HEK293T (cell line): ENCODE measurements around the gene LDLR.
"Not testable (repeated sequence)": the region's sequence is repeated elsewhere in the genome, so short reads cannot be mapped to it uniquely, and the experiment has no call there.

Source experiments
- CTCF ChIA-PET: fragments of 350-600 bp; formaldehyde crosslinking; extraction: SDS; loops from one replicate; lab custom pipeline; 2021; ENCODE audit warnings: antibody characterized with exemption, inconsistent platforms; lab: Yijun Ruan, JAX
- POLR2A ChIA-PET: fragments of 350-600 bp; formaldehyde crosslinking; extraction: SDS; loops from one replicate; lab custom pipeline; 2020; ENCODE audit warnings: antibody characterized with exemption, inconsistent platforms; lab: Yijun Ruan, JAX
- DNase-seq: peaks from one replicate; pipeline ENCODE4 v3.0.0; 2012; ENCODE audit warnings: mixed read lengths; ENCODE audit errors: extremely low spot score
- ARNT ChIP-seq: fragments of 450-650 bp; IDR thresholded peaks from 2 replicates; pipeline ENCODE4 v1.6.1; 2017; ENCODE audit warnings: mild to moderate bottlenecking
- BHLHE40 ChIP-seq: fragments of 450-650 bp; IDR thresholded peaks from 2 replicates; pipeline ENCODE4 v1.6.1; 2016; ENCODE audit warnings: mild to moderate bottlenecking, moderate library complexity, borderline replicate concordance
- CTBP1 ChIP-seq: fragments of 450-650 bp; IDR thresholded peaks from 2 replicates; pipeline ENCODE4 v1.6.1; 2016; ENCODE audit warnings: borderline replicate concordance
- ELF4 ChIP-seq: fragments of 450-650 bp; IDR thresholded peaks from 2 replicates; pipeline ENCODE4 v1.6.1; 2017; ENCODE audit warnings: antibody characterized with exemption
- FOXA1 ChIP-seq: fragments of 450-650 bp; IDR thresholded peaks from 2 replicates; pipeline ENCODE4 v1.6.1; 2016; ENCODE audit warnings: mild to moderate bottlenecking
- FOXK2 ChIP-seq: fragments of 450-650 bp; IDR thresholded peaks from 2 replicates; pipeline ENCODE4 v1.6.1; 2016; ENCODE audit warnings: mild to moderate bottlenecking
- FOXM1 ChIP-seq: fragments of 450-650 bp; IDR thresholded peaks from 2 replicates; pipeline ENCODE4 v1.6.1; 2017; ENCODE audit warnings: mild to moderate bottlenecking, borderline replicate concordance
- HDGF ChIP-seq: fragments of 450-650 bp; IDR thresholded peaks from 2 replicates; pipeline ENCODE4 v1.6.1; 2017; ENCODE audit warnings: antibody characterized with exemption, borderline replicate concordance
- L3MBTL2 ChIP-seq: fragments of 450-650 bp; conservative IDR thresholded peaks from 2 replicates; pipeline ENCODE4 v1.6.1; 2016; ENCODE audit warnings: mild to moderate bottlenecking
- LEF1 ChIP-seq: fragments of 450-650 bp; IDR thresholded peaks from 2 replicates; pipeline ENCODE4 v1.6.1; 2017; ENCODE audit warnings: mild to moderate bottlenecking, borderline replicate concordance
- NFRKB ChIP-seq: fragments of 450-650 bp; IDR thresholded peaks from 2 replicates; pipeline ENCODE4 v1.6.1; 2016; ENCODE audit warnings: mild to moderate bottlenecking, moderate library complexity
- SP1 ChIP-seq: fragments of 450-650 bp; IDR thresholded peaks from 2 replicates; pipeline ENCODE4 v1.6.1; 2017
- SUZ12 ChIP-seq: fragments of 450-650 bp; IDR thresholded peaks from 2 replicates; pipeline ENCODE4 v1.6.1; 2016; ENCODE audit warnings: mild to moderate bottlenecking
- TARDBP ChIP-seq: fragments of 450-650 bp; IDR thresholded peaks from 2 replicates; pipeline ENCODE4 v1.6.1; 2016
- ZNF384 ChIP-seq: fragments of 450-650 bp; IDR thresholded peaks from 2 replicates; pipeline ENCODE4 v1.6.1; 2016
- TF ChIP-seq, protein P1 (sequence below): fragments of 450-650 bp; IDR thresholded peaks from 2 replicates; pipeline ENCODE4 v1.6.1; 2016

LDLR gene

GRCh38 chr19:11087870-11088505 lies 1.3 kb upstream of the LDLR start:
- no peak for TF ChIP-seq ELF4
- TF ChIP-seq ZNF384 = no peak
- no peak for TF ChIP-seq LEF1
- TF ChIP-seq TARDBP = no peak
- TF ChIP-seq SP1 = no peak
- TF ChIP-seq HDGF = no peak
- no peak for TF ChIP-seq CTBP1
- TF ChIP-seq FOXK2 = no peak
- no peak for TF ChIP-seq BHLHE40
- TF ChIP-seq L3MBTL2 = no peak
- TF ChIP-seq FOXA1 = no peak
- TF ChIP-seq NFRKB = no peak
- DNase-seq = no peak
- CTCF ChIA-PET = no interaction called here
- POLR2A ChIA-PET = interaction anchor here (1.1 kb wide), 1 partner anchor 68 kb away, joined by 3 read pairs; the partner anchor contains the start of gene SPC24

- POLR2A ChIA-PET = interaction anchor here (0.6 to 1.4 kb wide), 3 partner anchors 9 to 67 kb away, joined by 3 read pairs; partner anchors contain the start of gene SPC24
- CTCF ChIA-PET = interaction anchor here (0.6 to 0.7 kb wide), 3 partner anchors 55 to 113 kb away, joined by 3 to 5 read pairs (median 3); no protein-coding TSS in a partner anchor
- TF ChIP-seq BHLHE40 (no peak), FOXA1 (no peak), ELF4 (no peak), FOXM1 (no peak), NFRKB (no peak), CTBP1 (no peak), SUZ12 (no peak), FOXK2 (no peak), HDGF (no peak), L3MBTL2 (no peak; the same call in none of the 2 replicates)
- DNase-seq = no peak
Measured at GRCh38 chr19:11088506-11089253, 583 bp upstream of the LDLR start.

- POLR2A ChIA-PET = interaction anchor here (0.9 to 1.4 kb wide), 2 partner anchors 8 to 66 kb away, joined by 3 read pairs; no protein-coding TSS in a partner anchor
- TF ChIP-seq L3MBTL2 = 0 out of 2 replicates have a peak, but pooled peaks have one; percentile 29
- CTCF ChIA-PET, DNase-seq: not testable (repeated sequence)
Measured at GRCh38 chr19:11090014-11090263, 676 bp downstream of the LDLR start.

- ChIA-PET POLR2A (interaction anchor here (0.9 kb wide), 1 partner anchor 66 kb away, joined by 3 read pairs; no protein-coding TSS in a partner anchor), CTCF (no interaction called here)
- DNase-seq = peak; percentile 91
- 0 out of 2 replicates have a peak, but pooled peaks have one; percentile 3 for TF ChIP-seq L3MBTL2
- no peak for TF ChIP-seq CTBP1
Measured at GRCh38 chr19:11090264-11090996, 1.2 kb downstream of the LDLR start.

DNA sequence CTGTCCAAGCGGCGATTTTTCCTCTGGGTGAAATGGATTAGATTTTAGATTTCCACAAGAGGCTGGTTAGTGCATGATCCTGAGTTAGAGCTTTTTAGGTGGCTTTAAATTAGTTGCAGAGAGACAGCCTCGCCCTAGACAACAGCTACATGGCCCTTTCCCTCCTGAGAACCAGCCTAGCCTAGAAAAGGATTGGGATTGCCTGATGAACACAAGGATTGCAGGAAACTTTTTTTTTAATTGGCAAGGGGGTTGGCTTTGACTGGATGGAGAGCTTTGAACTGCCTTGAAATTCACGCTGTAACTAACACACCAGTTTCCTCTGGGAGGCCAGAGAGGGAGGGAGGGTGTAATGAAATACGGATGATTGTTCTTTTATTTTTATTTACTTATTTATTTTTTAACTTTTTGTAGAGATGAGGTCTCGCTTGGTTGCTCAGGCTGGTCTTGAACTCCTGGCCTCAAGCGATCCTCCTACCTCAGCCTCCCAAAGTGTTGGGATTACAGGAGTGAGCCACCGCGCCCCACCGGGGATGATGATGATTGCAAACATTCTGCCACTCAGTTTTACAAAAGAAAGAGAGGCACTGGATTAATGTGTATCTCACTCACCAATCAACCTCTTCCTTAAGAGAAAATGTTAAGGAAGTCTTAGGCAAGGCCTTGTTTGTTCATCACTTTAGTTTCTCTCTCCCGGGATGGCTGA lies 1.9 kb downstream of the LDLR start:
- TF ChIP-seq FOXA1 = no peak
- TF ChIP-seq CTBP1 = no peak
- TF ChIP-seq, protein P1, sequence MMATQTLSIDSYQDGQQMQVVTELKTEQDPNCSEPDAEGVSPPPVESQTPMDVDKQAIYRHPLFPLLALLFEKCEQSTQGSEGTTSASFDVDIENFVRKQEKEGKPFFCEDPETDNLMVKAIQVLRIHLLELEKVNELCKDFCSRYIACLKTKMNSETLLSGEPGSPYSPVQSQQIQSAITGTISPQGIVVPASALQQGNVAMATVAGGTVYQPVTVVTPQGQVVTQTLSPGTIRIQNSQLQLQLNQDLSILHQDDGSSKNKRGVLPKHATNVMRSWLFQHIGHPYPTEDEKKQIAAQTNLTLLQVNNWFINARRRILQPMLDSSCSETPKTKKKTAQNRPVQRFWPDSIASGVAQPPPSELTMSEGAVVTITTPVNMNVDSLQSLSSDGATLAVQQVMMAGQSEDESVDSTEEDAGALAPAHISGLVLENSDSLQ = no peak
- TF ChIP-seq BHLHE40 = no peak
- no peak for TF ChIP-seq NFRKB
- TF ChIP-seq FOXK2 = no peak
- no peak for TF ChIP-seq SP1
- TF ChIP-seq HDGF = no peak
- no peak for TF ChIP-seq ARNT
- TF ChIP-seq SUZ12 = no peak
- no peak for TF ChIP-seq LEF1
- no peak for TF ChIP-seq FOXM1
- no peak for TF ChIP-seq ELF4
- no peak for TF ChIP-seq L3MBTL2
- no peak for TF ChIP-seq TARDBP
- TF ChIP-seq ZNF384 = no peak
- POLR2A ChIA-PET = no interaction called here
- CTCF ChIA-PET = no interaction called here
- no peak for DNase-seq

DNA sequence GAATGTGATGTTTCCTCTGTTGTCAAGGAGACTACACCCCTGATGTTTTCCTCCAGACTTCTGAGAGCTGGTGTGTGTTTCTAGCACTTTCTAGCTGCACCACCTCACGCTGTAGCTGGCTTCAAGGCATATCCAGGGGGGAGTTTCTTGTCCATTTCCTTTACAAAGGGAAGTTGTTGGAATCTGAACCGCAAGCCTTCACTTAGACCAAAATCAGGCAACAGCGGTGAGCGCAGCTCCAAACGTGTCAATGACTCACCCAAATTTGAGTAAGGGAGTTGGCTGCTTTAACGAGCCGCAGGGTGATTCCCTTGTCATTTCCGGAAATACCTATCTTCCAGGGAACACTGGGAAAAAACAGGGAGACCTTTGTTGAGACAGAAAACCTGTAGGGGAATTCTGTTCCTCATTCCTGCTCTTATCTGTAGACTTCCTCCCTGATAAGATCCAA lies 2.5 kb downstream of the LDLR start:
- ChIA-PET CTCF (no interaction called here), POLR2A (no interaction called here)
- no peak for DNase-seq
- TF ChIP-seq HDGF = no peak
- no peak for TF ChIP-seq LEF1
- TF ChIP-seq SUZ12 = no peak
- TF ChIP-seq ZNF384 = no peak
- no peak for TF ChIP-seq CTBP1
- no peak for TF ChIP-seq FOXK2
- no peak for TF ChIP-seq L3MBTL2
- no peak for TF ChIP-seq NFRKB
- TF ChIP-seq, protein P1 = no peak
- TF ChIP-seq FOXM1 = no peak
- TF ChIP-seq TARDBP = no peak
- TF ChIP-seq ELF4 = no peak
- TF ChIP-seq SP1 = no peak
- no peak for TF ChIP-seq BHLHE40
- no peak for TF ChIP-seq ARNT
- TF ChIP-seq FOXA1 = no peak
